Measurements from ENCODE around the gene ZNF19. TPM values are rescaled to one million over a fixed set of nuclear protein-coding genes. Genes with fewer than 3 reads are reported as not detected.

Gene ZNF19
- total RNA-seq, 1 experiment from 2014 or later: 4.7 TPM

- H3K9me3 ChIP-seq (ENCODE audit: control insufficient read depth, low read depth, low read length): no peaks in the 10 kb centered on the region
- no peaks in the 10 kb centered on the region for H4K20me1 ChIP-seq (ENCODE audit: control insufficient read depth, insufficient read depth, insufficient read length)
- H3K27ac ChIP-seq (ENCODE audit: insufficient read length, low read depth, low read length): no peak overlapping the region
- no peak overlapping the region for H2AK5ac ChIP-seq (ENCODE audit: insufficient read length, low read length)
- H3K4me1 ChIP-seq (ENCODE audit: insufficient read depth, low read length): peaks cover 2% of the 10 kb centered on the region; the same call in 1 of the 2 replicates
- no peak overlapping the region for H2BK12ac ChIP-seq (ENCODE audit: insufficient read length, low read depth, low read length)
- H4K8ac ChIP-seq (replicated peaks; ENCODE audit: insufficient read length, low read depth, low read length): no peak overlapping the region
- H3K4me3 Mint-ChIP-seq: no peak overlapping the region
- H3K23me2 ChIP-seq (ENCODE audit: insufficient read length, low read depth, low read length, poor library complexity, severe bottlenecking): peaks cover 8% of the 10 kb centered on the region
- H3K9me3 Mint-ChIP-seq: no peaks in the 10 kb centered on the region
- no CpG with 5 or more reads among the region's 1 CpG for WGBS (ENCODE audit: extremely low coverage, insufficient read length, low lambda C conversion rate)
- no peak overlapping the region for H4K5ac ChIP-seq (ENCODE audit: insufficient read length, low read depth, low read length)
- no peak for TF ChIP-seq CTCF (conservative IDR thresholded peaks at IDR 0.05)
- H3K27me3 Mint-ChIP-seq (ENCODE audit: low read depth): no peaks in the 10 kb centered on the region
- no peak for DNase-seq
- H3K36me3 Mint-ChIP-seq (ENCODE audit: insufficient read depth in 1 of 3, low read depth in 3 of 3): no peaks in the 10 kb centered on the region
- no peak overlapping the region for H2AFZ ChIP-seq (ENCODE audit: low read length)
- H3K4ac ChIP-seq (ENCODE audit: low read depth, low read length): no peak overlapping the region
- H3K56ac ChIP-seq (ENCODE audit: insufficient read length, low read depth, low read length): no peak overlapping the region
- no peak overlapping the region for H3K14ac ChIP-seq (ENCODE audit: insufficient read depth, low read length)
- H4K91ac ChIP-seq (ENCODE audit: insufficient read length, low read depth, low read length): no peak overlapping the region
- H3K27ac Mint-ChIP-seq: no peak overlapping the region; a peak in 2 of 7 replicates
- H3K9ac ChIP-seq (ENCODE audit: extremely low read depth, insufficient read length, low read length): no peak overlapping the region
- H3K18ac ChIP-seq (ENCODE audit: insufficient read length, low read depth, low read length): no peak overlapping the region
- no peak overlapping the region for H3T11ph ChIP-seq (ENCODE audit: low read length)
- no peak overlapping the region for H2BK120ac ChIP-seq (ENCODE audit: low read depth, low read length, poor library complexity, severe bottlenecking)
- no peak overlapping the region for H3K23ac ChIP-seq (ENCODE audit: insufficient read length, low read depth, low read length)
- peaks cover 28 to 33% of the 10 kb centered on the region in 2 experiments for H3K4me1 Mint-ChIP-seq
- H2BK20ac ChIP-seq (ENCODE audit: low read depth, low read length, poor library complexity, severe bottlenecking): no peak overlapping the region
- H3K79me2 ChIP-seq (ENCODE audit: insufficient read depth, low read length): no peaks in the 10 kb centered on the region
- H2BK5ac ChIP-seq (ENCODE audit: insufficient read length, low read length): no peak overlapping the region
- H3K27me3 ChIP-seq (ENCODE audit: insufficient read depth, low read length): no peaks in the 10 kb centered on the region
- no peak overlapping the region for H3K4me2 ChIP-seq (ENCODE audit: insufficient read depth, insufficient read length, low read length)
- no peaks in the 10 kb centered on the region for H3K79me1 ChIP-seq (ENCODE audit: insufficient read depth, low read depth, low read length, poor library complexity, severe bottlenecking)
- H2BK15ac ChIP-seq (ENCODE audit: low read depth, low read length): no peak overlapping the region
Measured at GRCh38 chr16:71528257-71528656, 39.1 kb upstream of the ZNF19 start.

Data from H9 (cell line).